ENCODE data around the gene CCNC. TPM values are rescaled to one million over a fixed set of nuclear protein-coding genes. Genes with fewer than 3 reads are reported as not detected.
A peak's percentile ranks its signal among the peaks of the same experiment; 100 is the strongest.

The CCNC gene
- 10 to 100 TPM; 25.2 to 50.6 TPM for total RNA-seq

GRCh38 chr6:99568103-99568933 is at the start of gene CCNC:
TSS of gene CCNC (minus strand) at chr6:99568660. CDS start at chr6:99568527, 133 bp downstream.
- peak; percentile 66 for DNase-seq (ENCODE audit: low spot score)
- Histone ChIP-seq H3K36me3 (no peaks in the 10 kb centered on the region), H3K4me1 (ENCODE audit: control insufficient read depth in 1 of 2, low read depth in 2 of 2) (peaks cover 12 to 17% of the 10 kb centered on the region in 2 donors), H3K4me3 (peak within 1 kb of the TSS; percentile 90), H3K27ac (peak within 1 kb of the TSS; percentile 13 to 55), H3K27me3 (replicated peaks; ENCODE audit: insufficient read depth) (no peaks in the 10 kb centered on the region), H3K9me3 (no peaks in the 10 kb centered on the region)
- ATAC-seq (ENCODE audit: insufficient number of reproducible peaks, low FRiP score, low read depth): peak; percentile 97
- no peak for TF ChIP-seq CTCF (IDR thresholded peaks at IDR 0.05)

- Histone ChIP-seq H3K4me1 (ENCODE audit: control insufficient read depth in 1 of 2, low read depth in 2 of 2) (peaks cover 9 to 27% of the 10 kb centered on the region in 2 donors), H3K4me3 (no peak overlapping the region), H3K36me3 (no peaks in the 10 kb centered on the region), H3K9me3 (no peaks in the 10 kb centered on the region), H3K27ac (no peak overlapping the region), H3K27me3 (replicated peaks; ENCODE audit: insufficient read depth) (peaks cover 59% of the 10 kb centered on the region)
- ATAC-seq (ENCODE audit: insufficient number of reproducible peaks, low FRiP score, low read depth) (no peak), DNase-seq (ENCODE audit: low spot score) (no peak)
- TF ChIP-seq CTCF (IDR thresholded peaks at IDR 0.05): no peak
Observed at GRCh38 chr6:99617131-99617530, 48.7 kb upstream of the CCNC start.

GRCh38 chr6:99614430-99615186 is 46.1 kb upstream of the CCNC start:
- Histone ChIP-seq H3K36me3 (no peaks in the 10 kb centered on the region), H3K4me3 (peak overlapping the region; percentile 71), H3K9me3 (no peaks in the 10 kb centered on the region), H3K27ac (no peak overlapping the region), H3K27me3 (replicated peaks; ENCODE audit: insufficient read depth) (peaks cover 56% of the 10 kb centered on the region), H3K4me1 (ENCODE audit: control insufficient read depth in 1 of 2, low read depth in 2 of 2) (peaks cover 9 to 27% of the 10 kb centered on the region in 2 donors)
- DNase-seq (ENCODE audit: low spot score) (no peak), ATAC-seq (ENCODE audit: insufficient number of reproducible peaks, low FRiP score, low read depth) (no peak)
- no peak for TF ChIP-seq CTCF (IDR thresholded peaks at IDR 0.05)

- Histone ChIP-seq H3K27ac (no peak overlapping the region), H3K36me3 (no peaks in the 10 kb centered on the region), H3K4me3 (peak overlapping the region; percentile 71), H3K9me3 (no peaks in the 10 kb centered on the region), H3K27me3 (replicated peaks; ENCODE audit: insufficient read depth) (peaks cover 49% of the 10 kb centered on the region), H3K4me1 (ENCODE audit: control insufficient read depth in 1 of 2, low read depth in 2 of 2) (peaks cover 9 to 22% of the 10 kb centered on the region in 2 donors)
- ATAC-seq (ENCODE audit: insufficient number of reproducible peaks, low FRiP score, low read depth) (no peak), DNase-seq (ENCODE audit: low spot score) (no peak)
- TF ChIP-seq CTCF (IDR thresholded peaks at IDR 0.05): no peak
Observed at GRCh38 chr6:99613705-99614429, 45.4 kb upstream of the CCNC start.

GRCh38 chr6:99613409-99613704 is 44.9 kb upstream of the CCNC start:
- DNase-seq (ENCODE audit: low spot score): no peak
- peaks cover 48% of the 10 kb centered on the region for H3K27me3 ChIP-seq (replicated peaks; ENCODE audit: insufficient read depth)
- TF ChIP-seq CTCF (IDR thresholded peaks at IDR 0.05): peak; percentile 27
- no peaks in the 10 kb centered on the region for H3K9me3 ChIP-seq
- peak overlapping the region; percentile 71 for H3K4me3 ChIP-seq
- no peak overlapping the region for H3K27ac ChIP-seq
- H3K4me1 ChIP-seq (ENCODE audit: control insufficient read depth in 1 of 2, low read depth in 2 of 2): peaks cover 9 to 18% of the 10 kb centered on the region in 2 donors
- ATAC-seq (ENCODE audit: insufficient number of reproducible peaks, low FRiP score, low read depth): no peak
- H3K36me3 ChIP-seq: no peaks in the 10 kb centered on the region

Measured in thoracic aorta (tissue), 2 donors.